ENCODE measurements around the gene RASGRF1.

DNA sequence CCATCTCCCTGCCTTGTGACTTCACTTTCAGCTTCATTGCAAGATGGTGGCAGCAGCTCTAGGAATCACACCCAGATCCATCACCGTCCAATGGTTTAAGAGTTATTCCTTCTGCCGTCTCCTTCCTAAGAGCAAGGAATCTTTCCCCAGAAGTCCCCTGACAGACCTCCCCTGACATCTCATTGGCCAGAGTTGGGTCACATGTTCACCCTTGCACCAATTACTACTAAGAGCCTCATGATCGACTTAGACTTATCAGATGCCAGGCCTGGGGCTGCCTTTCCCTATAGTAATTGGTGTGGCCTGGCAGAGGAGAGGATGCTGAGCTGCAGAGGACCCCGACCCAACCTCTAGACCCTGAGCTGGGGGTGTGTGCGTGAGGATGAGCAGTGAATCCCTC is 31.8 kb upstream of the RASGRF1 start:
- TF ChIP-seq, protein P1, sequence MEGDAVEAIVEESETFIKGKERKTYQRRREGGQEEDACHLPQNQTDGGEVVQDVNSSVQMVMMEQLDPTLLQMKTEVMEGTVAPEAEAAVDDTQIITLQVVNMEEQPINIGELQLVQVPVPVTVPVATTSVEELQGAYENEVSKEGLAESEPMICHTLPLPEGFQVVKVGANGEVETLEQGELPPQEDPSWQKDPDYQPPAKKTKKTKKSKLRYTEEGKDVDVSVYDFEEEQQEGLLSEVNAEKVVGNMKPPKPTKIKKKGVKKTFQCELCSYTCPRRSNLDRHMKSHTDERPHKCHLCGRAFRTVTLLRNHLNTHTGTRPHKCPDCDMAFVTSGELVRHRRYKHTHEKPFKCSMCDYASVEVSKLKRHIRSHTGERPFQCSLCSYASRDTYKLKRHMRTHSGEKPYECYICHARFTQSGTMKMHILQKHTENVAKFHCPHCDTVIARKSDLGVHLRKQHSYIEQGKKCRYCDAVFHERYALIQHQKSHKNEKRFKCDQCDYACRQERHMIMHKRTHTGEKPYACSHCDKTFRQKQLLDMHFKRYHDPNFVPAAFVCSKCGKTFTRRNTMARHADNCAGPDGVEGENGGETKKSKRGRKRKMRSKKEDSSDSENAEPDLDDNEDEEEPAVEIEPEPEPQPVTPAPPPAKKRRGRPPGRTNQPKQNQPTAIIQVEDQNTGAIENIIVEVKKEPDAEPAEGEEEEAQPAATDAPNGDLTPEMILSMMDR (IDR thresholded peaks at IDR 0.05; ENCODE audit: low read depth, low read length), result no peak
- no peak for TF ChIP-seq POLR2A (IDR thresholded peaks at IDR 0.05; ENCODE audit: extremely low read depth, insufficient read length)
- TF ChIP-seq, protein P2, sequence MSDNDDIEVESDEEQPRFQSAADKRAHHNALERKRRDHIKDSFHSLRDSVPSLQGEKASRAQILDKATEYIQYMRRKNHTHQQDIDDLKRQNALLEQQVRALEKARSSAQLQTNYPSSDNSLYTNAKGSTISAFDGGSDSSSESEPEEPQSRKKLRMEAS (IDR thresholded peaks at IDR 0.05; ENCODE audit: low read depth, low read length), result no peak
- TF ChIP-seq MYC (IDR thresholded peaks at IDR 0.05; ENCODE audit: low read depth, low read length), result no peak

All from NB4 (cell line).